Mucosa of rectum (tissue), 2 donors: ENCODE results near the gene SCEL.

Experiments used
- H3K27ac ChIP-seq, 2 donors: one replicate each; pipeline ENCODE4 v1.7.0; 2013; ENCODE audit warnings: inconsistent platforms in 2 of 2, low read depth in 2 of 2, low read length in 2 of 2
- H3K27me3 ChIP-seq, 2 donors: one replicate each; pipeline ENCODE4 v1.7.0; 2013; ENCODE audit warnings: low read length in 2 of 2; ENCODE audit not compliant: control insufficient read depth in 2 of 2, insufficient read depth in 2 of 2
- H3K36me3 ChIP-seq, 2 donors: one replicate each; pipeline ENCODE4 v1.7.0; 2013; ENCODE audit warnings: low read length in 2 of 2; ENCODE audit not compliant: control insufficient read depth in 2 of 2, insufficient read depth in 2 of 2
- H3K4me1 ChIP-seq, 2 donors: one replicate each; pipeline ENCODE4 v1.7.0; 2013; ENCODE audit warnings: low read length in 2 of 2, mild to moderate bottlenecking in 1 of 2; ENCODE audit not compliant: control insufficient read depth in 2 of 2, insufficient read depth in 2 of 2
- H3K4me3 ChIP-seq, 2 donors: one replicate each; pipeline ENCODE4 v1.7.0; 2013; ENCODE audit warnings: low read length in 2 of 2
- H3K9ac ChIP-seq, 2 donors: one replicate each; pipeline ENCODE4 v1.7.0; 2013; ENCODE audit warnings: low read length in 2 of 2, low read depth in 1 of 2, mild to moderate bottlenecking in 1 of 2
- H3K9me3 ChIP-seq, 2 donors: one replicate each; pipeline ENCODE4 v1.7.0; 2013; ENCODE audit warnings: low read length in 2 of 2; ENCODE audit not compliant: control insufficient read depth in 2 of 2
- donor health status: healthy.
- donor health status: Normal muscosa, but diverticular disease.

Gene SCEL

DNA sequence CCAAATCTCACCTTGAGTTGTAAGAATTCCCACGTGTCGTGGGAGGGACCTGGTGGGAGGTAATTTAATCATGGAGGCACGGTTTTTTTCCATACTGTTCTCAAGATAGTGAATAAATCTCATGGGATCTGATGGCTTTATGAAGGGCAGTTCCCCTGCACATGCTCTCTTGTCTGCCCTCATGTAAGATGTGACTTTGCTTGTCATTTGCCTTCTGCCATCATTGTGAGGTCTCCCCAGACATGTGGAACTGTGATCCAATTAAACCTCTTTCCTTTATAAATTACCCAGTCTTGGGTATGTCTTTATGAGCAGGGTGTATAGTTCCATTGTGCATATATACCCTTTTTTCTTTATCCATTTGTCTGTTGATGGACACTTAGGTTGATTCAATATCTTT, 13.1 kb downstream of the SCEL start:
- H3K36me3 ChIP-seq, result no peaks in the 10 kb centered on the region
- H3K9ac ChIP-seq, result no peak overlapping the region
- no peak overlapping the region for H3K4me3 ChIP-seq
- H3K27me3 ChIP-seq, result no peaks in the 10 kb centered on the region
- H3K27ac ChIP-seq, result no peak overlapping the region
- H3K4me1 ChIP-seq, result no peaks in the 10 kb centered on the region
- H3K9me3 ChIP-seq, result no peaks in the 10 kb centered on the region

DNA sequence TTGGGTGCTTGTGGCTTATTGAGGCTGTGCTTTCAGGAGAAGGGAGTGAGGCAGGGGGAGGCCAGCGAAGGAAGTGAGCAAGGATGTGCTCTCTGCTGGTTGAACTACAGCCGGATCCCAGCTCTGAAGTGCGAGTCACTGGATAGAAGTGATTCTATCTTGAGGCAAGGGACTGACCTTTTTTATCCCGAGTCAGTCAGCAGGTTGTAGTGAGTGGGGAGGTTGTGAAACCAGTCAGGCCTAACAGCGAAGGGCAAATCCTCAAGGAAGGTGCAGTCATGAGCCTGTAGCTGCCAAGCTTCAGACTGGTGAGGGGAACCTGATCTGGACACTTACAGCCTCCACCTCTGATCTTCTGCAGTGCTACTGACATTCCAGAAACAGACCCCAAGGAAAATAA, 18.6 kb downstream of the SCEL start:
- Histone ChIP-seq H3K36me3 (no peaks in the 10 kb centered on the region), H3K27me3 (no peaks in the 10 kb centered on the region), H3K27ac (no peak overlapping the region), H3K9ac (no peak overlapping the region), H3K4me1 (no peaks in the 10 kb centered on the region), H3K9me3 (no peaks in the 10 kb centered on the region), H3K4me3 (no peak overlapping the region)

DNA sequence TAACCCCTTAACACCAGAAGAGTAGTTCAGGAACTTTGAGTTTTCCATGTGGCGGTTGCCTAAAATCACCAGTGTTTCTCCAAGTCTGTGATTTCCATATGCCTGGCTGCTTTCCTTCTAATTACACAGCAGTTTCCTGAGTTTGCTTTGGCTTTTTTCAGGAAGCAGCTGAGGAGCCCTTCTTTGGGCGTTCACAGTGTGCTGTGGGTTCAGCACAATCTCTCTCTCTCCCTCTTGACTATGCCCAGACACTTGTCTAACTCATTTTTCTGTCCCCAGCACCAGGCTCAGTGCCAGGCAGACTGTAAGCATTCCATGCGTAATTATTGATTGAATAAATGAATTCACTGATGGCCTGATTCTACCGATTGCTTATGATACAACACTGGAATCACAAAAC, 19.7 kb downstream of the SCEL start:
- Histone ChIP-seq H3K27ac (no peak overlapping the region), H3K9ac (no peak overlapping the region), H3K4me1 (no peaks in the 10 kb centered on the region)

DNA sequence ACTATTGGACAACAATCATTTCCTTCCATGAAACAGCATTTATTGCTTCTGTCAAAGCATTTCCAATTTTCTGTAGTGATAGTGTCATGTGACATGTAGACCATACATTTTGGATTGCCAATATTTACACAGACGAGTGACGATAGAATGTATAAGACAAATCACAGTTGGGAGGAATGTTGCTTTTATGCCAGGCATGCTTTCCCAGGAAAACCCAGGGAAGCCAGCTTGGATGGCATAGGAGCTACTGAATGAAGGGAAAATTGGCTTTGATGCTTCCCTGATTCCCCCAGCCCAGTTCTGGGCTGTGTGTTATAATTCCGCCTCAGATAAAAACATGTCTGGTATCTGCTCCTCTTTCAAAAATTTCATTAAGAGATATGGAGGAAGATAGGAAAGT, 22.5 kb downstream of the SCEL start:
- Histone ChIP-seq H3K27ac (no peak overlapping the region), H3K9ac (no peak overlapping the region), H3K9me3 (no peaks in the 10 kb centered on the region), H3K36me3 (no peaks in the 10 kb centered on the region), H3K4me3 (no peak overlapping the region), H3K27me3 (no peaks in the 10 kb centered on the region), H3K4me1 (no peaks in the 10 kb centered on the region)

More for the DNA sequence above, 19.7 kb downstream of the SCEL start:
- H3K9me3 ChIP-seq, result no peaks in the 10 kb centered on the region
- no peaks in the 10 kb centered on the region for H3K27me3 ChIP-seq
- H3K4me3 ChIP-seq, result no peak overlapping the region
- H3K36me3 ChIP-seq, result no peaks in the 10 kb centered on the region

DNA sequence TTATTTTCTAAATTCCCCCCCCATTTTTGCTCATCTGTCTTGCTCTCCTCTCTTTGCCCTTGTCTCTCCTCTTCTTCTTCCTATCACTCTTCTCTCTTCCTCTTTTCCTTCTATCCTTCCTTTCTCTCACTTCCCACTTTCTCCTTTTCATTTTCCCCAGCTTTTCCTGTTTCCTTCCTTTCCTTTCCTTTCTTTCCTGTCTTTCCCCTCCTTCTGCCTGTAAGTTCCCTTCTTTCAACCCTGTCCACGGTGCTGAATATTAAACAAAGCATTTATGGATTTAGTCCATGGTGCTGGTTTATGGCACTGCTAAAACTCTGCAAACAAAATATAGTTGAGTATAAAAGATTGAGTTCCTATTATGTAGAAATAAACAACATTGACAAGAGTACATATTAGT, 27.6 kb downstream of the SCEL start:
- Histone ChIP-seq H3K9me3 (no peaks in the 10 kb centered on the region), H3K36me3 (no peaks in the 10 kb centered on the region), H3K4me3 (no peak overlapping the region), H3K4me1 (no peaks in the 10 kb centered on the region), H3K27ac (no peak overlapping the region), H3K27me3 (no peaks in the 10 kb centered on the region), H3K9ac (no peak overlapping the region)

DNA sequence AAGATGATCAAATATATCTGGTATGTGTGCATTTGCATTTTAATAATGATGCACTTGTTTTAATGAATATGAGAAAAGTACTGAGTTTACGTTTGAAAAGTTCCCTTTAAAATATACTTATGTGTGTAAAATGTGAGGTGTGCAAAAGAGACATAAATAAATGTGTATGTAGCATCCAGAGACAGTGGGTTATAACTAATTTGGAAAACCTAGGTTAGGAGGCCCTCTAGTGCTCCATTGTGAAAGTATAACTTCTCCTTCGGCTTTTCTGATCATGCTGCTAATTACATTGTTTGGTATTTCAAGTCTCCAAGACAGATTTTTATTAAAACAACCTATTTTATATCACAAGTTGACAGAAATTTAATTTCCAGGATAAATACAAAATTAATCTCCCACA, 30.1 kb downstream of the SCEL start:
- Histone ChIP-seq H3K36me3 (no peaks in the 10 kb centered on the region), H3K9me3 (no peaks in the 10 kb centered on the region), H3K9ac (no peak overlapping the region), H3K4me3 (no peak overlapping the region), H3K4me1 (no peaks in the 10 kb centered on the region), H3K27me3 (no peaks in the 10 kb centered on the region), H3K27ac (no peak overlapping the region)

DNA sequence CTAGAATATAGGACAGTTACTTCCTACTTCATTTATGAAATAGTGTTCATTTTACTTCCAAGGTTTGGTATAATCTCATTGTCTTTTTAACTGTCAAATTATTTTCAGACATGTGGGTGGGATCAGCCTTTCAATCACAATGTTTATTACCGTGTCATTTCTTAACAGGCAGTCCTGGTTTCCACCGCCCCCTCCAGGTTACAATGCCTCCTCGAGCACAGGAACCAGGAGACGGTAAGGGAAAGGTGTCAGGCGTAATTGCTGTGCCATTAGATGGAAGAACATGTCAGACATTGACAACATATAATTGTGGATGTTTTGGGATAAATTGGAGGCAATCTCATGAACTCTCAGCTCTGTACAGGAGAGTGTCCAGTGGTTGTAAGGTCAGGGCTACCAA, 36.5 kb downstream of the SCEL start:
- Histone ChIP-seq H3K9ac (no peak overlapping the region), H3K4me1 (no peaks in the 10 kb centered on the region), H3K36me3 (no peaks in the 10 kb centered on the region), H3K27me3 (no peaks in the 10 kb centered on the region), H3K27ac (no peak overlapping the region), H3K4me3 (no peak overlapping the region), H3K9me3 (no peaks in the 10 kb centered on the region)

DNA sequence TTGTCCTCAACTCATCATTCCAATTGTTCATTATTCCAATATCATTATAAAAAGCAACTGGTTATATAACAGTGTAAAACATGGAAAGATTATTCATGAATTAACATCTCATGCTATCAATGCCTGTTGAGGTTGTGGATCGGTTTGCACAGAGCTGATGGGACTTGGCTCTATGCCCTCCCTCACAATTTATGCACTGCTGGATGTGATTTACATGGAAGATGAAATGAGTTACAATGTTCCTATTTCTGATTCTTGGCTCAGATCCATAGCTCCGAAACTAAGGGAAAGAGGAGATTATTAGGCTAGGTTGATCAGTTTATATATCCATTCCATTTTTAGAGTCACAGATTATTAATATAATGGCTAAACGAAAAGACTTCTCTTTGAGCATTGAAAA, 38.6 kb downstream of the SCEL start:
- no peak overlapping the region for H3K4me3 ChIP-seq
- H3K9me3 ChIP-seq, result no peaks in the 10 kb centered on the region
- H3K27ac ChIP-seq, result no peak overlapping the region
- no peaks in the 10 kb centered on the region for H3K4me1 ChIP-seq
- no peak overlapping the region for H3K9ac ChIP-seq
- no peaks in the 10 kb centered on the region for H3K27me3 ChIP-seq
- H3K36me3 ChIP-seq, result no peaks in the 10 kb centered on the region

DNA sequence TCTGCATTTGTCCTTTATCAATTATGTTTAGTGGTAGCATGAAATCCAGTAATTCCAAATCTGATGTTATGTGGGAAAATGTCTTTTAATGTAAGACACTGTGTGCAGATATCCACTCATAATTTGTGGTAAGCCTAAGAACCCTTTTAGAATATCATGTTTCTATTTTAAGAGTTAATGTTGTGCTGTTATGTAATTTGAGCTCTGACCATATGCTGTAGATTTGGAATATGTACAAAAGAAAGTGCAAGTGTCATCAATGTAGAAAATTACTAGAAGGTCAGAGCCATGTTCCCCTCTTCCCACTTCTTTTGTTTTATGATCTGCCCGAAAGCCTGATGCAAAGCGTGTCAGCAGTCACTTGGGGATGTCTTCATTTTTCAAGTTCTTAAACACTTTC, 44.5 kb downstream of the SCEL start:
- Histone ChIP-seq H3K4me3 (no peak overlapping the region), H3K36me3 (no peaks in the 10 kb centered on the region), H3K27ac (no peak overlapping the region), H3K4me1 (no peaks in the 10 kb centered on the region), H3K9me3 (no peaks in the 10 kb centered on the region), H3K27me3 (no peaks in the 10 kb centered on the region), H3K9ac (no peak overlapping the region)

DNA sequence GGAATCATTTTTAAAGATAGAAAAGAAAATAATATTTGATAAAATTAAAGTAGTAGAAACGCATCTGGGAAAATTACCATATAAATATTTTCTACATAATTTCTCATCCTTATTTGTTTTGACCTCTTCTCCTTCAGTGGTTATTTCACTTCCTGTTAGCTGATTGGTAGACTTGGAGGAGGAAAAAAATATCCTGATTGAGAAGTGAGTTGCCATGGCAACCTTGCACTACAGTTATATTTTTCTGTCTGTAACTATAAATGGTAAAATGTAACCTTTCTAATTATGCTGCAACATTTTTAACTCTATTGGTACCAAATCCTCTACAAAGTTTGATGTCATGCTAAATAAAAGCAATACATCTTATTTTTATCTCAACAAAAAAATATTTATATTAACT, 45.2 kb downstream of the SCEL start:
- no peak overlapping the region for H3K4me3 ChIP-seq
- H3K9ac ChIP-seq, result no peak overlapping the region
- no peaks in the 10 kb centered on the region for H3K4me1 ChIP-seq
- no peaks in the 10 kb centered on the region for H3K36me3 ChIP-seq
- no peak overlapping the region for H3K27ac ChIP-seq
- no peaks in the 10 kb centered on the region for H3K27me3 ChIP-seq
- H3K9me3 ChIP-seq, result no peaks in the 10 kb centered on the region

DNA sequence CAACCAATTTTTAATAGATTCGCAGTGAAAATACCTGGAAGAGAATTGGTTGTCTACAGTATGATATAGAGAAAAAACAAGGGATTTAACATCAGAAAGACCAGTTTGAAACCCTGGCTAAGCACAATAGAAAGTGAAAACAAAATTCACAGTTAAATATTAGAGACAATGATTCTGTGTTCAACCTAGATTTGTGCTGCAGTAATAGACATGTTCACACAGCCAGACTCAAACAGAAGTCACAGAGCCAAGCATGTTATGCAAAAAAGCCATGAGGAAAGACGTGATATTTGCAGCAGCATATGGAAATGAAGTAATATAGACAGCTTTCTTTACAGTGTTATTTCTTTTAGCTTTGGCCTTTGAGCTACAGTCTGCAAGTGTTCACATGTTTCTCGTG, 48.1 kb downstream of the SCEL start:
- H3K9ac ChIP-seq, result no peak overlapping the region
- no peaks in the 10 kb centered on the region for H3K27me3 ChIP-seq
- H3K27ac ChIP-seq, result no peak overlapping the region
- no peaks in the 10 kb centered on the region for H3K9me3 ChIP-seq
- H3K36me3 ChIP-seq, result no peaks in the 10 kb centered on the region
- H3K4me3 ChIP-seq, result no peak overlapping the region
- H3K4me1 ChIP-seq, result no peaks in the 10 kb centered on the region
